Measurements from ENCODE around the gene DLG2.
A peak's percentile ranks its signal among the peaks of the same experiment; 100 is the strongest.

- peak; percentile 76 for TF ChIP-seq CTCF (IDR thresholded peaks at IDR 0.05; ENCODE audit: low read length)
- no peak for TF ChIP-seq EZH2 (IDR thresholded peaks at IDR 0.05; ENCODE audit: borderline replicate concordance, low read length)
Observed at GRCh38 chr11:83836883-83837654, 1790.1 kb downstream of the DLG2 start.

Data from OCI-LY1 (cell line).